HCT116 (cell line): ENCODE data around the gene HECW1. TPM values are rescaled to one million over a fixed set of nuclear protein-coding genes. Genes with fewer than 3 reads are reported as not detected.

Source experiments
- ATAC-seq: fragments of 200-7000 bp; cut with Tn5 transposase; 2 replicates; pipeline ENCODE4 v1.9.1; 2020; ENCODE audit warnings: mild to moderate bottlenecking, moderate library complexity
- BruUV-seq: library from RNA; stranded (reverse); fragments of 400-500 nt; replicated peaks from 2 replicates; lab custom pipeline; 2021; lab: Mats Ljungman, UMichigan
- CTCF ChIA-PET: fragments of 300-600 bp; sonication (Branson Sonifier 250); formaldehyde crosslinking; loops from one replicate; lab custom pipeline; 2021; ENCODE audit warnings: antibody characterized with exemption; lab: Charles Lee
- POLR2A ChIA-PET: fragments of 300-600, 350-600 bp; sonication (Branson Sonifier 250); formaldehyde crosslinking; loops from one replicate; lab custom pipeline; 2021; ENCODE audit warnings: antibody characterized with exemption; lab: Charles Lee
- RAD21 ChIA-PET, 2 experiments: fragments of 300-600 bp; sonication (Branson Sonifier 250); formaldehyde crosslinking; loops; one replicate each; lab custom pipeline; 2023; ENCODE audit warnings: low total read pairs in 2 of 2; ENCODE audit not compliant: uncharacterized antibody in 2 of 2, unreplicated experiment in 2 of 2, low non-redundant PET in 1 of 2; lab: Charles Lee
- DNase-seq: peaks from one replicate; pipeline ENCODE4 v3.0.0-alpha.2; 2010; ENCODE audit warnings: low read depth, low spot score
- H2AFZ ChIP-seq: fragments of 200-600 bp; shearing (Covaris generic), sonication (generic); 2 replicates; pipeline ENCODE4 v1.6.1; 2017; ENCODE audit warnings: low read depth, mixed run types, mixed read lengths, antibody characterized with exemption, low read length; ENCODE audit not compliant: poor library complexity, severe bottlenecking
- H3K27ac ChIP-seq: 2 replicates; pipeline ENCODE4 v1.5.1; 2012; ENCODE audit warnings: low read depth, low read length
- H3K27me3 ChIP-seq: fragments of 200-600 bp; sonication (generic); 2 replicates; pipeline ENCODE4 v1.6.1; 2016; ENCODE audit warnings: mixed run types, low read length, mixed read lengths; ENCODE audit not compliant: insufficient read depth
- H3K36me3 ChIP-seq, 2 experiments: fragments of 200-500 bp in 1 of 2; fragments of 200-600 bp in 1 of 2; sonication (Bioruptor generic) in 1 of 2; sonication (generic) in 1 of 2; 2 replicates each; pipeline versions ENCODE4 v1.5.1 to v1.6.1; 2014 to 2016; ENCODE audit warnings: low read length in 2 of 2, inconsistent platforms in 1 of 2, mixed read lengths in 1 of 2, mixed run types in 1 of 2; ENCODE audit not compliant: insufficient read depth in 2 of 2, control insufficient read depth in 1 of 2
- H3K4me1 ChIP-seq, 2 experiments: fragments of 200-600 bp in 1 of 2; sonication (generic) in 1 of 2; 2 replicates each; pipeline versions ENCODE4 v1.5.1 to v1.6.1; 2012 to 2017; ENCODE audit warnings: low read length in 2 of 2, inconsistent platforms in 1 of 2, mild to moderate bottlenecking in 1 of 2, mixed read lengths in 1 of 2, mixed run types in 1 of 2, moderate library complexity in 1 of 2; ENCODE audit not compliant: insufficient read depth in 2 of 2, control insufficient read depth in 1 of 2
- H3K4me2 ChIP-seq: fragments of 200-600 bp; sonication (generic); 2 replicates; pipeline ENCODE4 v1.6.1; 2017; ENCODE audit warnings: mixed run types, low read length, mixed read lengths
- H3K4me3 ChIP-seq, 2 experiments: fragments of 200-600 bp in 1 of 2; sonication (generic) in 1 of 2; replicated peaks in 1 of 2; 2 replicates each; pipeline ENCODE4 v1.5.1; 2011 to 2016; ENCODE audit warnings: low read length in 2 of 2, control low read depth in 1 of 2, low read depth in 1 of 2, mild to moderate bottlenecking in 1 of 2, mixed read lengths in 1 of 2, mixed run types in 1 of 2
- H3K79me2 ChIP-seq: fragments of 200-600 bp; sonication (generic); 2 replicates; pipeline ENCODE4 v1.6.1; 2017; ENCODE audit warnings: mild to moderate bottlenecking, mixed run types, low read length, moderate library complexity, mixed read lengths; ENCODE audit not compliant: insufficient read depth
- H3K9ac ChIP-seq: fragments of 200-600 bp; sonication (generic); 2 replicates; pipeline ENCODE4 v1.6.1; 2016; ENCODE audit warnings: low read length, mixed read lengths
- H3K9me2 ChIP-seq: fragments of 200-600 bp; sonication (generic), shearing (Covaris generic); 2 replicates; pipeline ENCODE4 v1.6.1; 2017; ENCODE audit warnings: mixed run types, mild to moderate bottlenecking, moderate library complexity; ENCODE audit not compliant: insufficient read depth
- H3K9me3 ChIP-seq, 2 experiments: fragments of 200-500 bp in 1 of 2; fragments of 200-600 bp in 1 of 2; sonication (Bioruptor generic) in 1 of 2; sonication (generic) in 1 of 2; 2 replicates each; pipeline ENCODE4 v1.6.1; 2014 to 2017; ENCODE audit warnings: low read length in 2 of 2, mixed read lengths in 2 of 2, inconsistent platforms in 1 of 2, low read depth in 1 of 2, mild to moderate bottlenecking in 1 of 2, mixed run types in 1 of 2, moderate library complexity in 1 of 2; ENCODE audit not compliant: control insufficient read depth in 1 of 2, insufficient read depth in 1 of 2
- H4K20me1 ChIP-seq: fragments of 200-600 bp; sonication (generic), shearing (Covaris generic); 2 replicates; pipeline ENCODE4 v1.6.1; 2017; ENCODE audit warnings: mixed run types, mild to moderate bottlenecking, moderate library complexity; ENCODE audit not compliant: insufficient read depth
- CBX3 ChIP-seq: IDR thresholded peaks from 2 replicates; pipeline ENCODE4 v1.6.1; 2012; ENCODE audit warnings: low read depth
- EGR1 ChIP-seq: IDR thresholded peaks from 2 replicates; pipeline ENCODE4 v1.6.1; 2012; ENCODE audit warnings: low read depth
- ELF1 ChIP-seq: IDR thresholded peaks from 2 replicates; pipeline ENCODE4 v1.6.1; 2012; ENCODE audit warnings: low read depth, borderline replicate concordance
- EZH2 ChIP-seq: fragments of 200-600 bp; sonication (generic); IDR thresholded peaks from 2 replicates; pipeline ENCODE4 v1.6.1; 2017; ENCODE audit warnings: antibody characterized with exemption, mixed run types
- FOSL1 ChIP-seq: IDR thresholded peaks from 2 replicates; pipeline ENCODE4 v1.6.1; 2012; ENCODE audit warnings: low read depth
- POLR2A ChIP-seq: IDR thresholded peaks from 2 replicates; pipeline ENCODE4 v1.7.0; 2011; ENCODE audit warnings: borderline replicate concordance; ENCODE audit not compliant: insufficient read depth, insufficient read length; ENCODE audit errors: extremely low read depth
- POLR2AphosphoS5 ChIP-seq: IDR thresholded peaks from 2 replicates; pipeline ENCODE4 v1.6.1; 2011; ENCODE audit warnings: mild to moderate bottlenecking, low read depth, low read length, moderate library complexity
- RAD21 ChIP-seq: IDR thresholded peaks from 2 replicates; pipeline ENCODE4 v1.6.1; 2012; ENCODE audit warnings: low read depth, mild to moderate bottlenecking
- TCF7L2 ChIP-seq: IDR thresholded peaks from 2 replicates; pipeline ENCODE4 v1.7.0; 2011; ENCODE audit warnings: borderline replicate concordance, inconsistent platforms; ENCODE audit not compliant: insufficient read depth, insufficient read length; ENCODE audit errors: extremely low read depth
- YY1 ChIP-seq: IDR thresholded peaks from 2 replicates; pipeline ENCODE4 v1.6.1; 2011; ENCODE audit warnings: low read length, low read depth, moderate library complexity, mild to moderate bottlenecking; ENCODE audit not compliant: insufficient replicate concordance; ENCODE audit errors: extremely low read depth
- intact Hi-C: fragments of 100-400 bp; cut with micrococcal nuclease; formaldehyde crosslinking; loops from 2 replicates; pipeline ENCODE4 v1.10.0; 2022
- total RNA-seq: library from RNA; stranded (reverse); gene quantifications from one replicate; pipeline ENCODE4 v1.2.1, GENCODE V29; 2021; ENCODE audit not compliant: unreplicated experiment
- TF ChIP-seq, protein P1 (sequence below): IDR thresholded peaks from 2 replicates; pipeline ENCODE4 v1.6.1; 2012; ENCODE audit warnings: low read depth
- TF ChIP-seq, protein P2 (sequence below): IDR thresholded peaks from 2 replicates; pipeline ENCODE4 v1.6.1; 2012
- TF ChIP-seq, protein P3 (sequence below): IDR thresholded peaks from 2 replicates; pipeline ENCODE4 v1.6.1; 2011; ENCODE audit warnings: mild to moderate bottlenecking, low read length, moderate library complexity; ENCODE audit not compliant: insufficient replicate concordance; ENCODE audit errors: extremely low read depth

Gene HECW1
- total RNA-seq, 1 experiment from 2014 or later: 5.6 TPM

DNA sequence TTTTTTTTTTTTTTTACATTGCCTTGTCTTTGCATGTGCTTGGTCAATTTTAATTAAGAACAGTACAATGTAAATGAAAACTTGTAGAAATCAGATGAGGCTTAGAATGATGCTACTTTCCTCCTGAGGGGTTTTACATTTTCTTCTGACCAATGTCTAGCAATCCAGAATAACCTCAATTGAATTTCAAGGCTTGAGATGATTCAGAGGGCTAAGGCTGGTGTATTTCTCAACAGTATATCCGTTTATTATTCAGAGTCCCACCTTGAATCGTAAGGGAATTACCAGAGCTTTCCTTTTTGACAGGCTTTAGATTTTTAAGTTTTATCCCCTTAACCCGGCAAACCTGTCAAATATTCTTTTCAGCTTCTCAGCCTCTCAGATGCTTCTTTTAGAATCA lies 239.2 kb downstream of the HECW1 start:
- no peaks in the 10 kb centered on the region for H3K9me2 ChIP-seq
- H3K9me3 ChIP-seq: peaks cover 0 to 8% of the 10 kb centered on the region in 2 experiments; a peak in 1 of 4 replicates
- no peak overlapping the region for H3K4me2 ChIP-seq
- H3K4me3 ChIP-seq: no peak overlapping the region
- no peak for ATAC-seq
- intact Hi-C loops: loop anchor here (5.0 to 10.0 kb wide), 2 partner anchors 409 to 1407 kb away; no protein-coding TSS in a partner anchor
- H4K20me1 ChIP-seq: no peaks in the 10 kb centered on the region
- ChIA-PET POLR2A (no interaction called here), RAD21 (no interaction called here), CTCF (no interaction called here)
- no peaks in the 10 kb centered on the region for H3K4me1 ChIP-seq
- H3K27ac ChIP-seq: no peak overlapping the region
- BruUV-seq: no TSS peak
- no peak for DNase-seq
- H3K79me2 ChIP-seq: no peaks in the 10 kb centered on the region
- no peaks in the 10 kb centered on the region for H3K36me3 ChIP-seq
- H2AFZ ChIP-seq: no peak overlapping the region
- no peak overlapping the region for H3K9ac ChIP-seq
- TF ChIP-seq RAD21 (no peak), POLR2AphosphoS5 (no peak), EZH2 (no peak), EGR1 (no peak), ELF1 (no peak), YY1 (no peak), TCF7L2 (no peak), POLR2A (no peak), FOSL1 (no peak), CBX3 (no peak)
- TF ChIP-seq, protein P1, sequence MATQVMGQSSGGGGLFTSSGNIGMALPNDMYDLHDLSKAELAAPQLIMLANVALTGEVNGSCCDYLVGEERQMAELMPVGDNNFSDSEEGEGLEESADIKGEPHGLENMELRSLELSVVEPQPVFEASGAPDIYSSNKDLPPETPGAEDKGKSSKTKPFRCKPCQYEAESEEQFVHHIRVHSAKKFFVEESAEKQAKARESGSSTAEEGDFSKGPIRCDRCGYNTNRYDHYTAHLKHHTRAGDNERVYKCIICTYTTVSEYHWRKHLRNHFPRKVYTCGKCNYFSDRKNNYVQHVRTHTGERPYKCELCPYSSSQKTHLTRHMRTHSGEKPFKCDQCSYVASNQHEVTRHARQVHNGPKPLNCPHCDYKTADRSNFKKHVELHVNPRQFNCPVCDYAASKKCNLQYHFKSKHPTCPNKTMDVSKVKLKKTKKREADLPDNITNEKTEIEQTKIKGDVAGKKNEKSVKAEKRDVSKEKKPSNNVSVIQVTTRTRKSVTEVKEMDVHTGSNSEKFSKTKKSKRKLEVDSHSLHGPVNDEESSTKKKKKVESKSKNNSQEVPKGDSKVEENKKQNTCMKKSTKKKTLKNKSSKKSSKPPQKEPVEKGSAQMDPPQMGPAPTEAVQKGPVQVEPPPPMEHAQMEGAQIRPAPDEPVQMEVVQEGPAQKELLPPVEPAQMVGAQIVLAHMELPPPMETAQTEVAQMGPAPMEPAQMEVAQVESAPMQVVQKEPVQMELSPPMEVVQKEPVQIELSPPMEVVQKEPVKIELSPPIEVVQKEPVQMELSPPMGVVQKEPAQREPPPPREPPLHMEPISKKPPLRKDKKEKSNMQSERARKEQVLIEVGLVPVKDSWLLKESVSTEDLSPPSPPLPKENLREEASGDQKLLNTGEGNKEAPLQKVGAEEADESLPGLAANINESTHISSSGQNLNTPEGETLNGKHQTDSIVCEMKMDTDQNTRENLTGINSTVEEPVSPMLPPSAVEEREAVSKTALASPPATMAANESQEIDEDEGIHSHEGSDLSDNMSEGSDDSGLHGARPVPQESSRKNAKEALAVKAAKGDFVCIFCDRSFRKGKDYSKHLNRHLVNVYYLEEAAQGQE: no peak
- TF ChIP-seq, protein P2, sequence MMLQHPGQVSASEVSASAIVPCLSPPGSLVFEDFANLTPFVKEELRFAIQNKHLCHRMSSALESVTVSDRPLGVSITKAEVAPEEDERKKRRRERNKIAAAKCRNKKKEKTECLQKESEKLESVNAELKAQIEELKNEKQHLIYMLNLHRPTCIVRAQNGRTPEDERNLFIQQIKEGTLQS: no peak
- TF ChIP-seq, protein P3, sequence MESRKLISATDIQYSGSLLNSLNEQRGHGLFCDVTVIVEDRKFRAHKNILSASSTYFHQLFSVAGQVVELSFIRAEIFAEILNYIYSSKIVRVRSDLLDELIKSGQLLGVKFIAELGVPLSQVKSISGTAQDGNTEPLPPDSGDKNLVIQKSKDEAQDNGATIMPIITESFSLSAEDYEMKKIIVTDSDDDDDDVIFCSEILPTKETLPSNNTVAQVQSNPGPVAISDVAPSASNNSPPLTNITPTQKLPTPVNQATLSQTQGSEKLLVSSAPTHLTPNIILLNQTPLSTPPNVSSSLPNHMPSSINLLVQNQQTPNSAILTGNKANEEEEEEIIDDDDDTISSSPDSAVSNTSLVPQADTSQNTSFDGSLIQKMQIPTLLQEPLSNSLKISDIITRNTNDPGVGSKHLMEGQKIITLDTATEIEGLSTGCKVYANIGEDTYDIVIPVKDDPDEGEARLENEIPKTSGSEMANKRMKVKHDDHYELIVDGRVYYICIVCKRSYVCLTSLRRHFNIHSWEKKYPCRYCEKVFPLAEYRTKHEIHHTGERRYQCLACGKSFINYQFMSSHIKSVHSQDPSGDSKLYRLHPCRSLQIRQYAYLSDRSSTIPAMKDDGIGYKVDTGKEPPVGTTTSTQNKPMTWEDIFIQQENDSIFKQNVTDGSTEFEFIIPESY: no peak
- H3K27me3 ChIP-seq: no peaks in the 10 kb centered on the region
